ENCODE measurements around the gene MICA. TPM values are rescaled to one million over a fixed set of nuclear protein-coding genes. Genes with fewer than 3 reads are reported as not detected.
"Not testable (repeated sequence)": the region's sequence is repeated elsewhere in the genome, so short reads cannot be mapped to it uniquely, and the experiment has no call there.

The MICA gene
- total RNA-seq, 4 donors from 2014 or later, result 12.3 to 23.2 (median 15.3) TPM

GRCh38 chr6:31407699-31408098 is 4.3 kb downstream of the MICA start:
- peaks cover 13 to 16% of the 10 kb centered on the region in 2 donors for H3K36me3 ChIP-seq
- intact Hi-C loops (cut with DNase I), result no loop called here
- H3K9me3 ChIP-seq, result no peaks in the 10 kb centered on the region
- no peaks in the 10 kb centered on the region for H3K27me3 ChIP-seq
- H3K4me3 ChIP-seq (replicated peaks in 1 of 3), result no peak overlapping the region
- no peak overlapping the region for H3K27ac ChIP-seq
- peaks cover 8 to 10% of the 10 kb centered on the region in 2 donors for H3K4me1 ChIP-seq
- DNase-seq, result no peak
- TF ChIP-seq CTCF (IDR thresholded peaks at IDR 0.05) (no peak), POLR2A (IDR thresholded peaks at IDR 0.05) (no peak)

GRCh38 chr6:31412506-31412905 is 9.1 kb downstream of the MICA start:
- Histone ChIP-seq H3K4me1 (no peaks in the 10 kb centered on the region), H3K4me3 (replicated peaks in 1 of 3) (no peak overlapping the region), H3K36me3 (peaks cover 24 to 49% of the 10 kb centered on the region in 2 donors), H3K27me3 (no peaks in the 10 kb centered on the region), H3K27ac (no peak overlapping the region), H3K9me3 (no peaks in the 10 kb centered on the region)
- TF ChIP-seq CTCF (IDR thresholded peaks at IDR 0.05) (no peak), POLR2A (IDR thresholded peaks at IDR 0.05) (no peak)
- intact Hi-C loops (cut with DNase I), result no loop called here
- WGBS, 2 donors, result 85 to 88% methylated on average over 6 to 8 of the region's 8 CpGs
- DNase-seq, result no peak

DNA sequence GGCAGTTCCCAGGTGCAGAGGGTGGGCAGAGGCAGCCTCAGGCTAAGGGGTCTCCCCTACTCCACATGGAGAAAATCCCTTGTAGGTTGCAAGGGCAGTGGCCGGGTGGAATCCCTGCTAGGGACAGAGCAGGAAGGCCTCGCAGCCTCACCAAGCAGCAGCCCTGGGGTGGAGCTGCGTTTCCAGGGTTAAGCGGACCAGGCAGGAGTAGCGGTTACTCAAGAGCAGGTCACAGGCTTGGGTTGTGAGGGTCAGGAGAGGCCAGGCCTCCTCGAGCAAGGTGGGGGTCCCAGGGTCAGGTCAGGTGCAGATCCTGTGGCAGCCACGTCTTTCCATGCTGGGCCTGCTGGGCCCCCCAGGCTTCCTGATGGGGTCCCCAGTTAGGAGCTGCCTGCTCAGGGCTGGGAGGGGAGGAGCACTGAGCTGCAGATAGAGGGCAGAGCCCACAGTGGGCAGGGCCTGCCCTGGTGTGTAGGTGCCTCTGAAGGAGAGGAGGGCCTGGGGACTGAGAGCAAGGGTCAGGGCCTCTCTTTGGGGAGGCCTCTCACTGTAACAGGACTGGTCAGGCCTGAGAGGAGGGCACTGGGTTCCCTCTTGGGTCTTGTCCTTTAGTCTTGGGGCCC is 10.9 kb downstream of the MICA start:
- DNase-seq; H3K4me3 ChIP-seq (replicated peaks in 1 of 3); H3K9me3 ChIP-seq; H3K27ac ChIP-seq; H3K27me3 ChIP-seq; H3K4me1 ChIP-seq; intact Hi-C loops (cut with DNase I): not testable (repeated sequence)
- H3K36me3 ChIP-seq, result peaks cover 24 to 49% of the 10 kb centered on the region in 2 donors
- 98% methylated on average over 5 of the region's 7 CpGs; no CpG with 5 or more reads in 1 of the 2 donors for WGBS, 2 donors

DNA sequence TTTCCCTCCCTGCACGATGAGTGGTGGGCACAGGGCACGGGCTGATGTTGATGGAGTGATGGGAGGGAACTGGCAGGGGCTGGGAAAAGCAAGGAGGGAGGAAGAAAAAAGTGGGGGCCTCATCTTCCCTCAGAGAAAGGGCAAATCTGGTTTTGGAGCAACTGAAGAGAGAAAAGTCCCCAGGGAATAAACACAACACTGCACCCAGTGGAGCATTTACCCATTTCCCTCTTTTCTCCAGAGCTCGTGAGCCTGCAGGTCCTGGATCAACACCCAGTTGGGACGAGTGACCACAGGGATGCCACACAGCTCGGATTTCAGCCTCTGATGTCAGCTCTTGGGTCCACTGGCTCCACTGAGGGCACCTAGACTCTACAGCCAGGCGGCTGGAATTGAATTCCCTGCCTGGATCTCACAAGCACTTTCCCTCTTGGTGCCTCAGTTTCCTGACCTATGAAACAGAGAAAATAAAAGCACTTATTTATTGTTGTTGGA is 11.4 kb downstream of the MICA start:
- Histone ChIP-seq H3K27me3 (no peaks in the 10 kb centered on the region), H3K36me3 (peaks cover 24 to 49% of the 10 kb centered on the region in 2 donors), H3K4me1 (no peaks in the 10 kb centered on the region), H3K4me3 (replicated peaks in 1 of 3) (no peak overlapping the region), H3K9me3 (no peaks in the 10 kb centered on the region), H3K27ac (no peak overlapping the region)
- TF ChIP-seq POLR2A (IDR thresholded peaks at IDR 0.05) (no peak), CTCF (IDR thresholded peaks at IDR 0.05) (no peak)
- intact Hi-C loops (cut with DNase I), result no loop called here
- no peak for DNase-seq
- WGBS, 2 donors, result 78 to 84% methylated on average over 6 of the region's 6 CpGs

- H3K36me3 ChIP-seq, result peaks cover 20 to 45% of the 10 kb centered on the region in 2 donors
- H3K9me3 ChIP-seq, result no peaks in the 10 kb centered on the region
- TF ChIP-seq CTCF (IDR thresholded peaks at IDR 0.05), result no peak
- no peak for TF ChIP-seq POLR2A (IDR thresholded peaks at IDR 0.05)
- intact Hi-C loops (cut with DNase I), result no loop called here
- no peak for DNase-seq
- WGBS, 2 donors, result 92 to 94% methylated on average over 5 of the region's 5 CpGs
- no peaks in the 10 kb centered on the region for H3K27me3 ChIP-seq
- no peak overlapping the region for H3K27ac ChIP-seq
- H3K4me1 ChIP-seq, result no peaks in the 10 kb centered on the region
- H3K4me3 ChIP-seq (replicated peaks in 1 of 3), result no peak overlapping the region
These were observed 13.1 kb downstream of the MICA start for GRCh38 chr6:31416394-31417014.
